GM12865 (cell line): Measurements from ENCODE around the gene AK4.
"Not testable (repeated sequence)": the region's sequence is repeated elsewhere in the genome, so short reads cannot be mapped to it uniquely, and the experiment has no call there.

Source experiments
- DNase-seq: peaks from one replicate; pipeline ENCODE4 v3.0.0; 2010; ENCODE audit warnings: low read depth
- H3K4me3 ChIP-seq: 2 replicates; pipeline ENCODE4 v1.5.1; 2011; ENCODE audit warnings: mild to moderate bottlenecking, low read depth, low read length, control low read depth
- TF ChIP-seq, protein P1 (sequence below): IDR thresholded peaks from 2 replicates; pipeline ENCODE4 v1.5.1; 2011; ENCODE audit warnings: low read length, control low read depth, low read depth, inconsistent platforms; ENCODE audit not compliant: insufficient read depth; ENCODE audit errors: missing control alignments

The AK4 gene

GRCh38 chr1:65113298-65113697, 34.7 kb upstream of the AK4 start:
- no peak for DNase-seq
- no peak overlapping the region for H3K4me3 ChIP-seq
- TF ChIP-seq, protein P1, sequence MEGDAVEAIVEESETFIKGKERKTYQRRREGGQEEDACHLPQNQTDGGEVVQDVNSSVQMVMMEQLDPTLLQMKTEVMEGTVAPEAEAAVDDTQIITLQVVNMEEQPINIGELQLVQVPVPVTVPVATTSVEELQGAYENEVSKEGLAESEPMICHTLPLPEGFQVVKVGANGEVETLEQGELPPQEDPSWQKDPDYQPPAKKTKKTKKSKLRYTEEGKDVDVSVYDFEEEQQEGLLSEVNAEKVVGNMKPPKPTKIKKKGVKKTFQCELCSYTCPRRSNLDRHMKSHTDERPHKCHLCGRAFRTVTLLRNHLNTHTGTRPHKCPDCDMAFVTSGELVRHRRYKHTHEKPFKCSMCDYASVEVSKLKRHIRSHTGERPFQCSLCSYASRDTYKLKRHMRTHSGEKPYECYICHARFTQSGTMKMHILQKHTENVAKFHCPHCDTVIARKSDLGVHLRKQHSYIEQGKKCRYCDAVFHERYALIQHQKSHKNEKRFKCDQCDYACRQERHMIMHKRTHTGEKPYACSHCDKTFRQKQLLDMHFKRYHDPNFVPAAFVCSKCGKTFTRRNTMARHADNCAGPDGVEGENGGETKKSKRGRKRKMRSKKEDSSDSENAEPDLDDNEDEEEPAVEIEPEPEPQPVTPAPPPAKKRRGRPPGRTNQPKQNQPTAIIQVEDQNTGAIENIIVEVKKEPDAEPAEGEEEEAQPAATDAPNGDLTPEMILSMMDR: no peak

DNA sequence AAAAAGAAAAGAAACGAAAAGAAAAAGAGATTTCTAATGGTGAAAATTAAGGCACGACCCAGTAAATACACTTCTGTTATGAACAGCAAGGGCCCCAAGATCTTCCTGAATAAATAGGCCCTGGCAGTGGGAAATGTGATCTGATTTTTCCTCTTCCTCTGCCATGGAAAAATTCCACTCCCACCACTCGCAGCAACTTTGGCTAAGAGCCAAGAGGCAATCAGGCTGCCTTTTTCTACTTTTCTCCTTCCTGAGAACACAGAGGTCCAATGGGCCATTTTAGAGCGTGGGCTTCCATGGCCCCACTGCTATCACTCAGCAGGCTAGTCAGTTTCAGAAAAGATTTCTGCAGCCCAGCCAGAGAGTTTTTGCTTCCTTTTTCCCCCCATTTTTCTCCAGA, 33.7 kb upstream of the AK4 start:
- DNase-seq: no peak
- no peak overlapping the region for H3K4me3 ChIP-seq
- TF ChIP-seq, protein P1: no peak

DNA sequence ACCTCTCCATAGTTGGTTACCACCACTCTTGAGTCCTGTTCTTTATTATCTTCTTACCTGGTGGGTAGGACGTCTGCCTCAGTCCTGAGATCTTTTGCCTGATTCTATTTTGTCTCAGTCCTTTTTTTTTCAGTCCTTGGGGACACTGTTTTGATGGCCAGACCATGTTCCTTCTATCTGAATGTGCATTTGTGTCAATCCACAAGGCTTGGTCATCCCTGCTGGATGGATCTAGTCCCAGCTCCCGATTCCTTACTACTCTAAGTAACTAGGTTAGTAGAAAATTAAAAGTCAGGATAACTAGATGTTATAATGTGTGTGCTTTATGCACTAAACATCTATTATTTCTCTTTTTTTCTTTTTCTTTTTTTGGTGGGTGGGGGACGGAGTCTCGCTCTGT, 28.1 kb upstream of the AK4 start:
- DNase-seq: no peak
- TF ChIP-seq, protein P1: no peak
- H3K4me3 ChIP-seq: no peak overlapping the region

GRCh38 chr1:65129104-65129503, 18.9 kb upstream of the AK4 start:
- H3K4me3 ChIP-seq, DNase-seq: not testable (repeated sequence)

- TF ChIP-seq, protein P1: no peak
- H3K4me3 ChIP-seq: no peak overlapping the region
- DNase-seq: no peak
Observed at GRCh38 chr1:65138524-65138923, 9.5 kb upstream of the AK4 start.

DNA sequence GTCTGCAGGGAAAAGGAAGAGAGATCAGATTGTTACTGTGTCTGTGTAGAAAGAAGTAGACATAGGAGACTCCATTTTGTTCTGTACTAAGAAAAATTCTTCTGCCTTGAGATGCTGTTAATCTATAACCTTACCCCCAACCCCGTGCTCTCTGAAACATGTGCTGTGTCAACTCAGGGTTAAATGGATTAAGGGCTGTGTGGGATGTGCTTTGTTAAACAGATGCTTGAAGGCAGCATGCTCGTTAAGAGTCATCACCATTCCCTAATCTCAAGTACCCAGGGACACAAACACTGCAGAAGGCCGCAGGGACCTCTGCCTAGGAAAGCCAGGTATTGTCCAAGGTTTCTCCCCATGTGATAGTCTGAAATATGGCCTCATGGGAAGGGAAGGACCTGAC, 8.2 kb upstream of the AK4 start:
- not testable (repeated sequence) for H3K4me3 ChIP-seq, DNase-seq

GRCh38 chr1:65141394-65141793, 6.6 kb upstream of the AK4 start:
- no peak overlapping the region for H3K4me3 ChIP-seq
- no peak for DNase-seq
- TF ChIP-seq, protein P1: no peak

DNA sequence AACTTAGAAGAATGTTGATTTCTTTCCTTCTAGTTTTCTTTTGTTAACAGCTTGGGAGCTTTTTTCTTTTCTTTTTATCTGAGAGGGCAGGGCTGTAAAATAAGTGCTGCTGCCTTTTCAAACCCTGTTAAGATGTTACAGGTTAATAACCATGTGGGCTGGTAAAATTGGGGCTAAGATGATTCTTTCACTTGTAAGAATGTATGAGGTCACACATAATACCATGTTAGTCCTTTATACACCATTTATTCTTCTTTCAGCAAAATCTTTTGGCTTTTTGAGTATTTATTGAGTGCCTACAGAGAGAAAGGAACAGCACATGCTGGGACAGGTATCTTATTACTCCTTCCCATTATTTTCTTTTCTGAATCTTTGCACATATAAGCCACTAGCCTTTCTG, 6.1 kb upstream of the AK4 start:
- H3K4me3 ChIP-seq: no peak overlapping the region
- TF ChIP-seq, protein P1: no peak
- DNase-seq: no peak

DNA sequence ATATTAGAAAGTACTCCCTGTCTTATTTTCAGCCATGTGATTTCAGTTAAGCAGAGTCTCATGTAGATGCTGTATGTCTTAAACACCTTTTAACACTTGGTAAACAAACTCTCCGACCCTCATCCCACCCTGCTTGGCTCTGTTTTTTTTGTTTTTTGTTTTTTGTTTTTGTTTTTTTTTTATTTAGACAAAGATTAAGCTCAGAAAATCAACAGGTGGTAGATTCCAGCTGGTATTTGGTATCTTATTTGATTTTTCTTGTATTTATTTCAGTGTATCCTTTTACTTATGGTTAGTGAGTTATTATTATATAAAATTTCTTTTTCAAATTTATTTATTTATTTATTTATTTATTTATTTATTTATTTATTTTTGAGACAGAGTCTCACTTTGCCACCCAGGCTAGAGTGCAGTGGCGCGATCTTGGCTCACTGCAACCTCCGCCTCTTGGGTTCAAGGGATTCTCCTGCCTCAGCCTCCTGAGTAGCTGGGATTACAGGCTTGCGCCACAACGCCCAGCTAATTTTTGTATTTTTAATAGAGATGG, 4.8 kb upstream of the AK4 start:
- DNase-seq, H3K4me3 ChIP-seq: not testable (repeated sequence)
